Stomach smooth muscle (tissue), 2 donors: ENCODE results near the gene ASCL5.

ENCODE experiments used
- H3K27ac ChIP-seq: one replicate; pipeline ENCODE4 v1.7.0; 2013; ENCODE audit warnings: mild to moderate bottlenecking, low read length, inconsistent platforms
- H3K27me3 ChIP-seq, 2 donors: one replicate each; pipeline ENCODE4 v1.7.0; 2013; ENCODE audit warnings: low read length in 2 of 2; ENCODE audit not compliant: insufficient read depth in 2 of 2, control insufficient read depth in 1 of 2
- H3K36me3 ChIP-seq, 2 donors: one replicate each; pipeline ENCODE4 v1.7.0; 2013; ENCODE audit warnings: low read length in 2 of 2; ENCODE audit not compliant: control insufficient read depth in 2 of 2, insufficient read depth in 2 of 2
- H3K4me1 ChIP-seq: one replicate; pipeline ENCODE4 v1.7.0; 2013; ENCODE audit warnings: low read length; ENCODE audit not compliant: control insufficient read depth, insufficient read depth
- H3K4me3 ChIP-seq, 2 donors: one replicate each; pipeline ENCODE4 v1.7.0; 2013; ENCODE audit warnings: low read length in 2 of 2
- H3K9ac ChIP-seq, 2 donors: one replicate each; pipeline ENCODE4 v1.7.0; 2013; ENCODE audit warnings: low read length in 2 of 2, mild to moderate bottlenecking in 1 of 2
- H3K9me3 ChIP-seq, 2 donors: one replicate each; pipeline ENCODE4 v1.7.0; 2013; ENCODE audit warnings: low read length in 2 of 2; ENCODE audit not compliant: control insufficient read depth in 2 of 2
- donor health status: healthy.
- donor health status: Pancreatic carcinoma.

The ASCL5 gene

DNA sequence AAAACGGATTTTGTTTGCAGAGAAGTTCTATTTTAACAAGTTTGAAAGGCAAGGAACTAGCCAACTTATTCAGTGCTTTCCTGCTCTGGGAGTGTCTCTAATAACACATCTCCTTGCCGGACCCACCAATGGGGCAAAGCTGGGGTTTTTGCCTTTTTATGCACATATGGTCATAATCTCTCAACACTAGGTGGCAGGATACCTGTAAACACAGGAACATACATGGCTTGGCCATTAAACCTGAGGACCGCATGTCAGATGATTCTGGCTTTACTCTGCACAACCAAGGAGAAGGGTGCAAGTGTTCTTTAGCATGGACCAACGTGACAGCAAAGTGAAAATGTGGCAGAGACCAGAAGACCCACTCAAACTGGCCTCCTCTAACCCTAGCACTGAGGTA lies 22.4 kb upstream of the ASCL5 start:
- Histone ChIP-seq H3K4me3 (no peak overlapping the region), H3K36me3 (peaks cover 51 to 61% of the 10 kb centered on the region in 2 donors), H3K9me3 (no peaks in the 10 kb centered on the region), H3K27ac (no peak overlapping the region), H3K4me1 (peaks cover 11% of the 10 kb centered on the region), H3K27me3 (no peaks in the 10 kb centered on the region), H3K9ac (no peak overlapping the region)

DNA sequence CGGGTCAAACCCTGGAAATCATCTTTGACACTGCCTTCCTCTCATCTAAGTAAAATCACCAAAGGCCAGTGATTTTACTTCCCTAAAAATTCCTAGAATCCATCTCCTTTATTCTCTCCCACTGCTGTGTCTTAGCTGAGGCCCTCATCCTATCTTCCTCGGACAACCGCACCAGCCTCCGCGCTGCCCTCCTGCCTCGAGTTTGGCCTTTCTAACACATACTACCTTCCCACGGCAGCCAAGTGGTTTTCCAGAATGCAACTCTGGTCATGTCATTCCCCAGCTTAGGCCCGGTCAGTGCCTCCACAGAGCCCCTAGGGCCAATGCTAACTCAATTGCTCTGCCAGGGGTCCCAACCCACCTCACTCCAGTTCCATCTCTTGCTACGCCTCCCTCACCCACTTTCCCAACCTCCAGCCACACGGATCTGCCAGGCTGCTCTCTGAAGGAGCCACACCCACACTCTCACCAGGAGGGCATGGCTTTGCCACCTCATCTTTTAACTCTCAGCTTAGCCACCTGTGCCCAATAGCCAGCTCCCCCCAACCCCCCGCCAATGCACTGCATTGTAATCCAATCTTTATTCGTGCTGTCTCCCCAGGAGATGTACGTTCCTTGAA lies 20.5 kb upstream of the ASCL5 start:
- Histone ChIP-seq H3K4me3 (no peak overlapping the region), H3K36me3 (peaks cover 69 to 79% of the 10 kb centered on the region in 2 donors), H3K9me3 (no peaks in the 10 kb centered on the region), H3K27ac (no peak overlapping the region), H3K9ac (no peak overlapping the region), H3K27me3 (no peaks in the 10 kb centered on the region), H3K4me1 (peaks cover 4% of the 10 kb centered on the region)

DNA sequence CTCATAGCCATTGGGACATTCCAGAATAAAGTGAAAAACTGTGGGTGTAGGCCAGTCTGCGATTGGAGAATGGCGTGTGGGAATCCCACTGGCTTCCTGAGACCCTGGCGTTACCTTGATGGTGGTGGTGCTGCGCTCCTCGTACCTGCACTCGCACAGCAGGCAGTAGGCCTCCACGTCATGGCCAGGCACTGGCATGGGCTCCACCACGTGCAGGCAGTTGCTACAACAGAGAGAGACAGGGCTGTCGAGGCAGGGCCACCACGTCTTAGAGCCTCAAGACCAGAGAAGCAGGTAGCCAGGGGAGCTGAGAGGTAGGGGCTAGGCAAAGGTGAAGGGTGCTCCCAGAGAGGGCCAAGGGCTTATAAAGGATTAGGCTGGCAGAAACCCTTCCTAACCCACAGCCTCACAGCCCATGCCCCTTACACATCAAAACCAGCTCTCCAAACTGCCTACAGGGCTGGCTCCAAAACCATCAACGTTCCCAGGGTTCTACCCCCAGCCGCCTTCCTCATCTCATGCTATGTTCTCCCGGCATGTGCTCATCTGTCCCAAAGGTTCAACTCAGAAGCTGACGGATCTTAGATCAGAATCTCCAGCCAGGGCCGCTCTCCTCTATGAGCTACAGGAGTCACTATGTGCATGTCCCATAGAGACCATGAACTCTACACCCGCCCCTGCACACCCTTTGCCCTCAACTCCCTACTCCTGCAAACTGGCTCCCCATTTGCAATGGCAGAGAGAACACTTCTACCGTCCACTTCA lies 19.8 kb upstream of the ASCL5 start:
- no peaks in the 10 kb centered on the region for H3K27me3 ChIP-seq
- H3K4me3 ChIP-seq: no peak overlapping the region
- no peaks in the 10 kb centered on the region for H3K9me3 ChIP-seq
- no peak overlapping the region for H3K27ac ChIP-seq
- H3K36me3 ChIP-seq: peaks cover 75 to 83% of the 10 kb centered on the region in 2 donors
- no peak overlapping the region for H3K9ac ChIP-seq
- peaks cover 7% of the 10 kb centered on the region for H3K4me1 ChIP-seq

DNA sequence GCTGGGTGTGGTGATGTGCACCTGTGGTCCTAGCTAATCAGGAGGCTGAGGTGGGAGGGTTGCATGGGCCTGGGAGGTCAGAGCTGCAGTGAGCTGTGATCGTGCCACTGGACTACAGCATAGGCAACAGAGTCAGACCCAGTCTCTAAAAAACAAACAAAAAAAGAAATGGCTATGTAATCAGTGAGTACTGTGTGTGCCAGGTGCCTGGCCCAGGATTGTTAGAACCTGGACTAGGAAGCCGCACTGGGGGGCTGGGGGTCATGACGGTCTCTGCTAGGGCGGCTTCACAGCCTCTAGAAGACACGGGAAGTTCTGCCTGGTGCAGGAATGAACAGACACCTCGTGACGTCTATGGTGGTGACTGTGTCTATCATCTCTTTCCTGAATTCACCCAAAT lies 18.8 kb upstream of the ASCL5 start:
- H3K27ac ChIP-seq: no peak overlapping the region
- peaks cover 79 to 86% of the 10 kb centered on the region in 2 donors for H3K36me3 ChIP-seq
- H3K9ac ChIP-seq: no peak overlapping the region
- H3K4me3 ChIP-seq: no peak overlapping the region
- peaks cover 10% of the 10 kb centered on the region for H3K4me1 ChIP-seq
- H3K9me3 ChIP-seq: no peaks in the 10 kb centered on the region
- no peaks in the 10 kb centered on the region for H3K27me3 ChIP-seq

DNA sequence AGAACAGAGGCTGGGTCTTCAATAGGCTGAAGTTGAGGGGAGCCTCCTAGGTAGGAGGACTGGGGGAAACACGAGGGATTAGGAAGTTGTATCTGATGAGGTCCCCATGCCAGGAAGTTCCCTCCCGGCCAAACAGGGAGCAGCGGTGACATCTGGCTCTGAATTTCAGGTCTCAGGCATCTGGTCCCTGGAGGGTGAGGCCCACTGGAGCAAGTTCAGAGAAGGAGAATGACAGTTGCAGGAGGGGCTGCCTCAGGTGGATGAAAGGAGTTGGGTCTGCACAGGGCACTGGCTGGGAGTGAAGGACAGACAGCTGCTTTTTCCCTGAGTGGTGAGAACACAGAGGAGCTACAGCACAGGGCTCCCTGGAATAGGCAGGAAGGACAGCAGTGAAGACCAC lies 18.1 kb upstream of the ASCL5 start:
- no peaks in the 10 kb centered on the region for H3K9me3 ChIP-seq
- no peak overlapping the region for H3K4me3 ChIP-seq
- peaks cover 78 to 90% of the 10 kb centered on the region in 2 donors for H3K36me3 ChIP-seq

DNA sequence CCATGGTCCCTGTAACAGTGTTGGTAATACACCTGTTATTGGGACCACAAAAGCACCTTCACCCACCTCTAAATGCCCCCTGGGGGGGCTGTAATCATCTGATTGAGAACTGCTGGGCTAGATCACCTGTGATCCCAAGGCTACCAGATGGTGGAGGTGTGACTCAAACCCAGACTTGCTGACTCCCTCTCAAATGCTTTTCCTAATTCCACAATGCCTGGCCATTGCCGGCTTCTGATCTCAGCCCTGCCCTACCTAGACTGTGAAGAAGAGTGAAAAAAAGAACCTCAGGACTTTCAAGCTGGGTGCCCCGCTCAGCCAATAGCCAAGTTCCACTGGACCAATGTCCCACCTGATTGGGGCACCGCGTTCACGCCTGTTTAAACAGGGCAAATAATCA lies 17.7 kb upstream of the ASCL5 start:
- Histone ChIP-seq H3K27ac (no peak overlapping the region), H3K27me3 (no peaks in the 10 kb centered on the region), H3K9me3 (no peaks in the 10 kb centered on the region), H3K4me1 (peaks cover 10% of the 10 kb centered on the region), H3K4me3 (no peak overlapping the region), H3K36me3 (peaks cover 74 to 91% of the 10 kb centered on the region in 2 donors), H3K9ac (no peak overlapping the region)

More for the DNA sequence above, 18.1 kb upstream of the ASCL5 start:
- Histone ChIP-seq H3K27me3 (no peaks in the 10 kb centered on the region), H3K9ac (no peak overlapping the region), H3K4me1 (peaks cover 10% of the 10 kb centered on the region), H3K27ac (no peak overlapping the region)

DNA sequence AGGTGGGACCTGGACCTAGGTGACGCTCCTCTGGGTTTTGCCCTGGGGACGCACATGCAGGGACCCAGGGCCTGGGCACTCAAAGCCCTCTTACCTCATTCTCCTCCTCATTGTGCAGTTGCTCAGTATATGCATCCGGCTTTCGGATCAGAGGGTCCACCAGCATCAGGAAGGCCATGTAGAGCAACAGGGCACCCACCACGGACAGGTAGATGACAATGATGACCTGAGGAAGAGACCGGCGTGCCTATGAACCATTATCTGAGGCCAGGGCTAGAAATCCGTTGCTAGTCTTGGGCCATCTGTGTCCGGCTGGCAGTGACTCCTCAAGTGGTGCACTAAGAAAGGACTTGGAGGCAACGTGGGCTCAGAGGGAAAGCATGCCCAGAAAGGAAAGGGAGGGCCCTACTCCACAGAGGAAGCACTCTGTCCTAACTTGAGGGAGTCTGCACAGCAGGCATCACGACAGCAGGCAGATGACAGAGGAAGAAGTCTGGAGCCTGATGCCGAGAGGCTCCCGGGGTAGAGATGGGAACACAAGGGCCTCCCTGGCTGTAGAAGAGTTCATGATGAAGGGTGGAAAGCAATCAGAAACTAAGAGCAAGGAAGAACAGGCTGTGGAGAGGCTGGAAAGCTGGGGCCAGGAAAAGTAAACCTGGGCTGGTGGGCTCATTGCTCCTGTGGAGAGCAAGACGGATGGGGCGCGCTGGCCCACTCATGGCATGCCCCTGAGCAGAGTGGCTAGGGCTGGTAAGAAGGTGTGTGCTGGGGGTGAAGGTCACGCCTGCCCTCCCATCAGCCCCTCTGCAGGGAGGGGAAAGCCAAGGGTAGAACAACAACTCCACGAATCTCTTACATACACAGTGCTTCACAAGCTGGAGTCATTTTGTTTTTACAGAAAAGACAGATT lies 17.0 kb upstream of the ASCL5 start:
- Histone ChIP-seq H3K9me3 (no peaks in the 10 kb centered on the region), H3K27me3 (no peaks in the 10 kb centered on the region), H3K27ac (no peak overlapping the region), H3K36me3 (peaks cover 68 to 90% of the 10 kb centered on the region in 2 donors), H3K4me3 (no peak overlapping the region), H3K9ac (no peak overlapping the region), H3K4me1 (peaks cover 11% of the 10 kb centered on the region)

DNA sequence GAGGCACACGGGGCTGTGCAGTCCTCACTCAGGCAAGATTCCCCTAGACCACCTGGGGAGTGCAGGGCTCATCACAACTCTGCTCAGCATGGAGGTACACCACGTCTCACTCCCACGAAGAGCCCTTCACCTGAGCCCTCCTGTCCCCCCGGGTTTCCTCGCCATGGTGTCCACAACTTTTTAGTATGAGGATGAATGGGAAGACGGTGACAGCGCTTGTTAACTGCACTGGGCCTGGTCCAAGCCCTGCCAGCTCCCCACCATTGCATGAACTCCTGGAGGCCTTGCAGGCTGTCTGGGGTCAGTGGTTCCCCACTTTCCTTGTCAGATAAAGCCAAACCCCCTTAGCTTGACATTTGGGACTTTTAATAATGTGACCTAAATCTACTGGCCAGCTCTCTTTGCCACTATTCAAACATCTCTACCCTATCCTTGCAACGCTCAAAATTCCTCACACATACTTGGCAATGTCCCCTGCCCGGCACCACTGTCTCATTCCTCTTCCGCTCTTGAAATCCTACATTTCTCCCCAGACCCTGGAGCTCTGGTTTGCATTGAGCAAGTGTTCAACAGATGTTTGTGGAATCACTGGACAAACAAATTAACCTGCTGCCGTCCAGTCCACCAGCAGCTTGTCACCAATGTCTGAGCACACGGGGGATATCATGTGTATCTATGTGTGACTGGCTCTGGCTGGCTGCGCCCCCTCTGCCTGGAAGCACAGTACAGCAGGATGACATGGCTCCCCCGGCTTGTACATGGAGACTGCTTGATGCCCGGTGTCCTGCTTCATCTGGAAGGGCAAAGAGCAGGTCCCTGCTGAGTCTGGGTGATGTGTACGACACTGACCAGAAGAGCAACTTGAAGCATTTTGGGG lies 16.1 kb upstream of the ASCL5 start:
- Histone ChIP-seq H3K27me3 (no peaks in the 10 kb centered on the region), H3K27ac (no peak overlapping the region), H3K4me1 (peaks cover 19% of the 10 kb centered on the region), H3K36me3 (peaks cover 59 to 84% of the 10 kb centered on the region in 2 donors), H3K9me3 (no peaks in the 10 kb centered on the region), H3K9ac (no peak overlapping the region), H3K4me3 (no peak overlapping the region)

DNA sequence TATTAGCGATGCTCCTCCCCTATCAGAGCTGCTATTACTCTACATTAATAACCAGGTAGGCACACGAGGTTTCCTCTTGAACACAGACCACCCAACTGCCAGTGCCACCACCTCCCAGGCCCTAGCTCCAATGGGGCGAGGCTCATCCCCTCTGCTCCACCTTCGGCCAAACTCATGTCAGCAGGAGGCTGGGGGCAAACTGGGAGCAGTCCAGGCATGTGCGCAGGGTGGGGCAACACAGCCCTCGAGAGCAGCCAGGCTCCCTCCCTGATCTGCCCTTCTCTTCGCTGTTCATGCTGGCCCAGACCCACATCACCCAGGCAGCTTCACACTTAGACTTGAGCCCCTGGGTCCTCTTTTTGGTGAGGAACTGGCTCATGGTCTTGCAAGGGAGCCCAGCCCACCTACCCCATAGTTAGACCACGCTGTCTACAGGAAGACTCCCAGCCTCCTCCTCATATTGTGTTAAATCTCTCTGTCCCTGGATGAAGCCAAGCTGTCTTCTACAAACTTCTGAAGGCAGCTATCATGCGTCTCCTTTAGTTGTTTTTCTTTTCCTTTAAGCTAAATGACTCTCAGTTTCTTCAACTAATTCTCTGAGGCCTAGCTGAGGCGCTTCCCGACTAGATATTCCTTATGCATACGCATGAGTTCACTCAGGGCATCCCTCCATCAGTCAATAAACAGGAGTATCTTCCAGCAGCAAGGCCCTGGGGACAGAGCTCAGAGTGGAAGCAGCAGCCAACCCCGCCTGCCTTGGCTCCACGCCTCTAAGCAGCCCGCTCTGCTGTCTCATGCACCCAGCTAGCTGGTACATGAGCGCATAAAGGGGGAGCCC lies 15.2 kb upstream of the ASCL5 start:
- H3K27ac ChIP-seq: no peak overlapping the region
- H3K27me3 ChIP-seq: no peaks in the 10 kb centered on the region
- no peaks in the 10 kb centered on the region for H3K9me3 ChIP-seq
- no peak overlapping the region for H3K4me3 ChIP-seq
- H3K4me1 ChIP-seq: peaks cover 25% of the 10 kb centered on the region
- H3K36me3 ChIP-seq: peaks cover 58 to 76% of the 10 kb centered on the region in 2 donors
- no peak overlapping the region for H3K9ac ChIP-seq
